GM19438 (cell line): Measurements from ENCODE around the gene DPY19L2.
"Not testable (repeated sequence)": the region's sequence is repeated elsewhere in the genome, so short reads cannot be mapped to it uniquely, and the experiment has no call there.

Source experiments
- ATAC-seq: cut with Tn5 transposase; IDR thresholded peaks from one replicate; pipeline ENCODE4 v1.9.1; 2021; ENCODE audit warnings: low read depth; ENCODE audit not compliant: unreplicated experiment

DPY19L2 gene

GRCh38 chr12:63668800-63669365 lies 590 bp upstream of the DPY19L2 start:
- ATAC-seq: peak; percentile 42

- ATAC-seq: not testable (repeated sequence)
These were observed 5.3 kb downstream of the DPY19L2 start for GRCh38 chr12:63663005-63663404.

GRCh38 chr12:63658501-63658900 lies 9.8 kb downstream of the DPY19L2 start:
- not testable (repeated sequence) for ATAC-seq

- ATAC-seq: not testable (repeated sequence)
These were observed 11.9 kb downstream of the DPY19L2 start for GRCh38 chr12:63656407-63656806.

DNA sequence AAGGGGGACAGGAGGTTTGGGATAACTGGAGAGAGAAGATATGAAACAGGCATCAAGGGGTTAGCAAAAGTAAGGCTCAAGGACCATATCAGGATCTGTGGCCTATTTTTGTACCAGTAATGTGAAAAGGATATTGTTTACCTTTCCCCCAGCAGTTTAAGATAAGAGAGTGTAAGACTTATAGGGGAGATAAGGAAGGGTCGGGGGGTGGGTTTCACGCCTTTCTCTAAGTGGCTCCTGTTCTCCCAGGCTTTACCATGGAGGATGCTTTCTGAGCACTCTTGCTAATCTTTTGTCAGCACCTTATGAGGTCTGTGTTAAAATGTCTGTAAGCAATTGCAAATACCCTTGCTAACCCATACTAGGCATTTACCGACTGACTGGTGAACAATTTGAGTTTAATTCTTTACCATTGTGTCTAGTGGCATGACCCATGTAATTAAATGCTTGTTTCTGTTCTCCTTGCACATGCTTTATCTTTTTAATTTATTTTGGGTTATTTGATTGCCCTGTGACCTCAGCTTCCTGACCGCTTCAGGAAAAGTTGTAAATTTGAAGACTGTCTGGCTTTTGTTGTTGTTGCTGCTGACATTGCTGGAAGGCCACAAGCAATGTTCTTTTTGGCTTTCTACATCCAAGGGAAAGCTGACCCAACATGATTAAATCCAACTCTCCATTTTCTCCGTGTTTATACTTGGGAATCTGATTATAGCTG lies 12.6 kb downstream of the DPY19L2 start:
- ATAC-seq: not testable (repeated sequence)

DNA sequence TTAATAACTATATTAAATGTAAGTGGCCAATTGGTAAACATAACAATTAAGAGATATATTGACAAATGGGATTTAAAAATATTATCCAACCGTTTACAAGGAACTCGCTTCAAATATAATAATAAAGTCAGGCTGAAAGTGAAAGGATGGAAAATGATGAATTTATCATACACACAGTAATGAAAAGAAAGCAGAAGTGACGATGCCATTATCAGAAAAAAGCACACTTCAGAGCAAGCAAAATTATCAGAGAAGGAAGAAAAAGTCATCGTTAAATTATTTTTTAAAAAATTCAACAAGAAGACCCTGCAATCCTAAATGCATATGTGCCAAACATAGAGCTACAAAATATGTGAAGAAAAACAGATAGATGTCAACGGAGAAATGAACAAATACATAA lies 13.8 kb downstream of the DPY19L2 start:
- ATAC-seq: not testable (repeated sequence)

DNA sequence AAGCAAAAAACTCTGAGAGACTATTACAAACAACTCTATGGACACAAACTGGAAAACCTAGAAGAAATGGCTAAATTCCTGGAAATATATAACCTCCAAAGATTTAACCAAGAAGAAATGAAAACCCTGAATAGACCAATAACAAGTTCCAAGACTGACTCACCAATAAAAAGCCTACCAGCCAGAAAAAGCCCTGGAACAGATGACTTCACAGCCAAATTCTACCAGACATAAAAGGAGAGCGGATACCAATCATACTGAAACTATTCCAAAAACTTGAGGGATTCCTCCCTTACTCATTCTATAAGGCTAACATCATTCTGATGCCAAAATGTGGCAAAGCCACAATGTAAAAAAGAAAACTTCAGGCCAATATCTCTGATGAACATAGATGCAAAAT lies 18.8 kb downstream of the DPY19L2 start:
- not testable (repeated sequence) for ATAC-seq

DNA sequence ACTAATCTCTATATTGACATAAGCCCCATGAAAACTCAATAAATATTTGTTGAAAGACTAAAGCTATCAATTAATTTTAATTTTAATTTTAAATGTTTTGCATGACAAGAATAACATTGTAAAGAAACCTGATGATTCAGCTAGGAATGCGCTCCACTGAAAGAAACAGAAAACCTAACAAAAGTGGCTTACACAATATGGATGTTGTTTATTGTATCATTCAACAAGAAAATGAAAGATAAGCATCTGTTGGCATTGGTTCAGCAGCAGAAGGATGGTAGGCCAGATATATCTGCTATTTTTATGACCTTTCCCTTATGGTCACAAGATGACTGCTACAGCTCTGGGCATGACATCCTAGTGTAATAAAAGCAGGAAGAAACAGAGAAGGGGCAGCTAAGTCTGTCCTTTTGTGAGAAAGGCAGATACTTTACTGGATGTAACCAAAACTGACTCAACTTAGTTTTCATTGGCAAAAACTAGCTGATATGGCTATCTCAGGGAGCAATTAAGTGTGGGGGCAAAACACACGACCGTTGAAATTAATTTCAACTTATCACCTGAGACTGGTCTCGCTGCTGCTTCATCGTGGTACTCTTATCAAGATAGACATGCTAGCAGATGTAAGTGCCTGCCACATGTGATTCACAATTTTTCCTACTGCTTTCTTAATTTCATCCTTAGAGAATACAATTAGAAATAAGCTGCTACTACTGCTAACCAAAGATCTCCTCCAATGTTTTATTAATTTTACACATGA lies 24.7 kb downstream of the DPY19L2 start:
- not testable (repeated sequence) for ATAC-seq

- not testable (repeated sequence) for ATAC-seq
These were observed 44.0 kb downstream of the DPY19L2 start for GRCh38 chr12:63624258-63624657.

GRCh38 chr12:63615544-63615943 lies 52.7 kb downstream of the DPY19L2 start:
- not testable (repeated sequence) for ATAC-seq

GRCh38 chr12:63611285-63611684 lies 57.0 kb downstream of the DPY19L2 start:
- ATAC-seq: not testable (repeated sequence)

- ATAC-seq: not testable (repeated sequence)
These were observed 59.0 kb downstream of the DPY19L2 start for GRCh38 chr12:63609281-63609680.

GRCh38 chr12:63604985-63605384 lies 63.3 kb downstream of the DPY19L2 start:
- ATAC-seq: not testable (repeated sequence)

- not testable (repeated sequence) for ATAC-seq
These were observed 73.5 kb downstream of the DPY19L2 start for GRCh38 chr12:63594828-63595227.

DNA sequence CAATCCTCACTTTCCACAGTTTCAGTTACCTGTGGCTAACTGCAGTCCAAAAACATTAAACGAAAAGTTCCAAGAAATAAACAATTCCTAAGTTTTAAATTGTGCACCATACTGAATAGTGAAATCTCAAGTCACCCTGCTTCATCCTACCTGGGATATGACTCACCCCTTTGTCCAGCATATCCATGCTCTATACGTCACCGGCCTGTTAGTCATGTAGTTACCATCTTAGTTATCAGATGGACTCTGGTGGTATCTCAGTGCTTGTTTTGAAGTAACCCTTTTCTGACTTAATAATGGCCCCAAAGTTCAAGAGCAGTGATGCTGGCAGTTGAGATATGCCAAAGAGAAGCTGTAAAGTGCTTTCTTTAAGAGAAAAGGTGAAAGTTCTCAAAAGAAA lies 83.9 kb downstream of the DPY19L2 start:
- ATAC-seq: not testable (repeated sequence)

DNA sequence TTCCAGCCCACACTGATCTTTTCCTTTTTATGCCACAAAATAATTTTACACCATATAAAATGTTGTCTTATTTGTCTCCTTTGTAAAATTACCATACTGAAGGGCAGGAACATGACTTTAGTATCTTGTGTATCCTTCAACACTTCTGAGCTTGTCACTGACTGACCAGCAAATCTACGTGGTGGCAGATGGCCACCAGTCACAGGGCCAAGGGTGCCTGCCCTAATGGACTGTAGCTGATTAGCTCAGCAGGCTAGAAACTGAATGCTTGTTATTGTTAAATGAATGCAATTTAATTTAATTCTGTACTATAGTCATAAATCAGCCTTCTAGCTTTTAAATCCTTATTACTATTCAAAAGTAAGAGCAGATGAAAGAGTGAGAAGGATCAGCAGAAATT lies 85.0 kb downstream of the DPY19L2 start:
- not testable (repeated sequence) for ATAC-seq

DNA sequence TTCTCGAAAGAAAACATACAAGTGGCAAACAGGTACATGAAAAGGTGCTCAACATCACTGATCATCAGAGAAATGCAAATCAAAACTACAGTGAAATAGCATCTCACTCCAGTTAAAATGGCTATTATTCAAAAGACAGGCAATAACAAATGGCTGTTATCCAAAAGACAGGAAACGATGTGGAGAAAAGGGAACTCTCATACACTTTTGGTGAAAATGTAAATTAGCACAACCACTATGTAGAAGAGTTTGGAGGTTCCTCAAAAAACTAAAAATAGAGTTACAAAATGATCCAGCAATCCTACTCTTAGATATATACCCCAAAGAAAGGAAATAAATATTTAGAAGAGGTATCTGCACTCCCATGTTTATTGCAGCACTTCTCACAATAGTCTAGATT lies 90.7 kb downstream of the DPY19L2 start:
- not testable (repeated sequence) for ATAC-seq

- ATAC-seq: not testable (repeated sequence)
These were observed 96.3 kb downstream of the DPY19L2 start for GRCh38 chr12:63572038-63572437.

DNA sequence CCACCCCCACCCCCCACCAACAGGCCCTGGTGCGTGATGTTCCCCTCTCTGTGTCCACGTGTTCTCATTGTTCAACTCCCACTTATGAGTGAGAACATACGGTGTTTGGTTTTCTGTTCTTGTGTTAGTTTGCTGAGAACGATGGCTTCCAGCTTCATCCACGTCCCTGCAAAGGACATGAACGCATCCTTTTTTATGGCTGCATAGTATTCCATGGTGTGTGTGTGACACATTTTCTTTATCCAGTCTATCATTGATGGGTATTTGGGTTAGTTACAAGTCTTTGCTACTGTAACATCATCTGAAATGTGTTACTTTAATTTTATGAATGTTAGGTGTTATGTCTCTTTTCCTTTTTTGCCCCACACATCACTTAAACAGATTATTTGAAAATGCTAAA lies 109.8 kb downstream of the DPY19L2 start:
- not testable (repeated sequence) for ATAC-seq

DNA sequence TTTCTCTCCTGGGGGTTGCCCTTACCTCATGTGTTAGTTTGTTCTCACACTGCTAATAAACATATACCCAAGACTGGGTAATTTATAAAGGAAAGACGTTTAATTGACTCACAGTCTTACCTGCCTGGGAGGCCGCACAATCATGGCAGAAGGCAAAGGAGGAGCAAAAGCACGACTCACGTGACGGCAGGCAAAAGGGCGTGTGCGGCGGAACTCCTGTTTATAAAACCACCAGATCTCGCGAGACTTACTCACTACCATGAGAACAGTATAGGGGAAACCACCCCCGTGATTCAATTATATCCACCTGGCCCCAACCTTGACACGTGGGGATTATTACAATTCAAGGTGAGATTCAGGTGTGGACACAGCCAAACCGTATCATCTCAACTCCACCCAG lies 116.9 kb downstream of the DPY19L2 start:
- not testable (repeated sequence) for ATAC-seq

- ATAC-seq: not testable (repeated sequence)
These were observed 119.3 kb downstream of the DPY19L2 start for GRCh38 chr12:63549034-63549433.
